HepG2 (cell line): Measurements from ENCODE around the gene MAFB. TPM values are rescaled to one million over a fixed set of nuclear protein-coding genes. Genes with fewer than 3 reads are reported as not detected.

Experiments
- BORCS8-MEF2B ChIP-seq: sonication (generic); formaldehyde crosslinking; IDR thresholded peaks from 2 replicates; pipeline ENCODE4 v1.8.0; 2022; ENCODE audit warnings: mild to moderate bottlenecking, missing genetic modification reagents
- HMGXB4 ChIP-seq, 2 experiments: sonication (generic) in 1 of 2; formaldehyde crosslinking in 1 of 2; IDR thresholded peaks; 2 replicates each; pipeline versions ENCODE4 v1.4.0 to v1.6.1; 2018 to 2020; ENCODE audit warnings: missing genetic modification reagents in 2 of 2, borderline replicate concordance in 1 of 2, low read depth in 1 of 2, mild to moderate bottlenecking in 1 of 2, missing biosample characterization in 1 of 2
- HOMEZ ChIP-seq: IDR thresholded peaks from 2 replicates; pipeline ENCODE4 v1.6.1; 2016; ENCODE audit warnings: low read depth
- MEIS1 ChIP-seq: sonication (generic); formaldehyde crosslinking; IDR thresholded peaks from 2 replicates; pipeline ENCODE4 v1.9.0; 2021; ENCODE audit warnings: mild to moderate bottlenecking, missing genetic modification reagents, moderate library complexity, borderline replicate concordance
- MYC ChIP-seq: sonication (generic); formaldehyde crosslinking; IDR thresholded peaks from 2 replicates; pipeline ENCODE4 v1.9.0; 2021; ENCODE audit warnings: missing genetic modification reagents, borderline replicate concordance
- REST ChIP-seq, 2 experiments: IDR thresholded peaks; 2 replicates each; pipeline ENCODE4 v1.6.1; 2011 to 2012; ENCODE audit warnings: low read length in 2 of 2, borderline replicate concordance in 1 of 2, low read depth in 1 of 2, mild to moderate bottlenecking in 1 of 2, moderate library complexity in 1 of 2
- RFX3 ChIP-seq: IDR thresholded peaks from 2 replicates; pipeline ENCODE4 v1.6.1; 2016; ENCODE audit warnings: missing biosample characterization, missing genetic modification reagents
- SAFB2 ChIP-seq: sonication (generic); formaldehyde crosslinking; IDR thresholded peaks from 2 replicates; pipeline ENCODE4 v1.5.1; 2020; ENCODE audit warnings: missing genetic modification reagents, low read depth, mild to moderate bottlenecking, borderline replicate concordance
- SMAD3 ChIP-seq: sonication (generic); formaldehyde crosslinking; IDR thresholded peaks from 2 replicates; pipeline ENCODE4 v1.4.0; 2020; ENCODE audit warnings: missing genetic modification reagents
- ZMYM3 ChIP-seq: sonication (generic); formaldehyde crosslinking; IDR thresholded peaks from 2 replicates; pipeline ENCODE4 v1.5.1; 2020; ENCODE audit warnings: mild to moderate bottlenecking, missing genetic modification reagents
- ZNF18 ChIP-seq: sonication (generic); formaldehyde crosslinking; IDR thresholded peaks from 2 replicates; pipeline ENCODE4 v1.8.0; 2022; ENCODE audit warnings: mild to moderate bottlenecking, missing genetic modification reagents; ENCODE audit not compliant: insufficient replicate concordance
- ZNF468 ChIP-seq: sonication (generic); formaldehyde crosslinking; IDR thresholded peaks from 2 replicates; pipeline ENCODE4 v1.8.0; 2022; ENCODE audit warnings: mild to moderate bottlenecking, moderate library complexity, missing genetic modification reagents
- ZNF678 ChIP-seq: sonication (generic); formaldehyde crosslinking; IDR thresholded peaks from 2 replicates; pipeline ENCODE4 v1.4.0; 2020; ENCODE audit warnings: mild to moderate bottlenecking, missing genetic modification reagents
- ZNF747 ChIP-seq: sonication (generic); formaldehyde crosslinking; IDR thresholded peaks from 2 replicates; pipeline ENCODE4 v1.8.1; 2023; ENCODE audit warnings: missing genetic modification reagents, mild to moderate bottlenecking, borderline replicate concordance
- polyA plus RNA-seq, 8 experiments: library from polyadenylated mRNA; depleted of rRNA in 3 of 8; stranded (reverse) in 7 of 8; unstranded in 1 of 8; fragments of >200 nt; fragmentation: Illumina TruSeq in 4 of 8; extraction: Trizol in 4 of 8; gene quantifications; 2 replicates each; pipeline versions ENCODE4 v1.2.1 to v1.2.3, GENCODE V29; 2011 to 2016; ENCODE audit warnings: low read depth in 4 of 8, missing spikeins in 1 of 8, mixed read lengths in 1 of 8; ENCODE audit not compliant: insufficient read depth in 1 of 8
- total RNA-seq, 5 experiments: library from RNA; depleted of rRNA; stranded (reverse); fragments of >200 nt; fragmentation: Illumina TruSeq; extraction: Trizol; gene quantifications; 2 replicates each; pipeline ENCODE4 v1.2.3, GENCODE V29; 2016; ENCODE audit warnings: low read depth in 1 of 5
- TF ChIP-seq, protein P1 (sequence below): sonication (generic); formaldehyde crosslinking; IDR thresholded peaks from 2 replicates; pipeline ENCODE4 v1.5.0; 2020; ENCODE audit warnings: mild to moderate bottlenecking, low read depth, missing genetic modification reagents, borderline replicate concordance

MAFB gene
- total and polyA plus RNA-seq, 2 of the 13 experiments (the other 11 are each of a cell fraction or from before 2014, with no cell fraction given), result 0.08 to 0.11 TPM

DNA sequence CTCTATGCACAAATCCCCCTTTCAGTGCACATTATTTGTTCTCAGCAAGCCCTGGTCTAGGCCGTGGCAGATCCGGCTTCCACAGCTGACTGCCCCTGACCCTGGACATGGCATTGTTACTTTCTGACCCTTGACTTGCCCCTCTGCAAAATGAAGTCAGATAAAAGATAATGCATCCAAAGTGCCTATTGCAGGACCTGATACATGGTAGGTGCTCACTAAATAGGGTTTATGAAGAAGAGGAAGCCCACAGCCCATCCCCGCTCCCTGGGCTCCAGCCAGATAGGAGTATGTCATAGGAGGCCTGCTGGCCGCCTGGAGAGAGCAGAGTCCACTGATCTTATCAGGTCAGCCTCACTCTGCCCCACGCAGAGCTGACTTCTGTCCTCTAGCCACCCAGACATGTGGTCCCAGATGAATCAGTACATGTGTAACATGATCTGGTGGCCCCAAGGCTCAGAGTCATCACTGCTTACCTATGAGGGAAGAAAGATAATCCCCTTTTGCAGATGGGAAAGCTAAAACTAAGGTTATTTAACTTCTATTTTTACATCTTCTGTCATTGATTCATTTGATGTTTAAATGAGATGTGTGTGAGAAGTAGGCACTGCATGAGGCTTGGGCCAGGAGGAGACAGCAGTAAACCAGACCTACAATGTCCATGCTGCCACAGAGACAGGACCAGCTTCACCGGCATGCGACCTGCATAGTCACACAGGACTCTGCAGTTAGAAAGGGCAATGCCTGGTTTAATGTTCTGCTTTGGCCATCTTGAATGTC, 20.4 kb downstream of the MAFB start (continued):
- TF ChIP-seq HOMEZ, result peak; percentile 79; the same call in 1 of the 2 replicates
- TF ChIP-seq, protein P1, sequence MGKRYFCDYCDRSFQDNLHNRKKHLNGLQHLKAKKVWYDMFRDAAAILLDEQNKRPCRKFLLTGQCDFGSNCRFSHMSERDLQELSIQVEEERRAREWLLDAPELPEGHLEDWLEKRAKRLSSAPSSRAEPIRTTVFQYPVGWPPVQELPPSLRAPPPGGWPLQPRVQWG (CRISPR knock-in tag), result no peak
- no peak for TF ChIP-seq RFX3 (CRISPR knock-in tag)
- TF ChIP-seq ZNF468 (CRISPR knock-in tag), result no peak
- TF ChIP-seq SMAD3 (CRISPR knock-in tag), result no peak
- TF ChIP-seq MYC (CRISPR knock-in tag), result peak; percentile 94
- no peak for TF ChIP-seq SAFB2 (CRISPR knock-in tag)
- no peak for TF ChIP-seq ZNF678 (CRISPR knock-in tag)
- TF ChIP-seq BORCS8-MEF2B (CRISPR knock-in tag), result peak; percentile 70; the same call in 1 of the 2 replicates
- peak; percentile 68; the same call in 1 of the 2 replicates for TF ChIP-seq ZNF747 (CRISPR knock-in tag)
- TF ChIP-seq ZMYM3, result peak; percentile 96; the same call in 1 of the 2 replicates
- peak in 1 of 2 experiments; percentile 57; a peak in 1 of 4 replicates for TF ChIP-seq HMGXB4 (CRISPR knock-in tag; IDR thresholded peaks at IDR 0.05; ENCODE audit: borderline replicate concordance in 1 of 2, low read depth in 1 of 2)
- TF ChIP-seq MEIS1 (CRISPR knock-in tag), result peak; percentile 73; the same call in 1 of the 2 replicates
- no peak for TF ChIP-seq REST (IDR thresholded peaks at IDR 0.05; ENCODE audit: borderline replicate concordance in 1 of 2, low read depth in 1 of 2, low read length in 2 of 2)
- no peak for TF ChIP-seq ZNF18 (CRISPR knock-in tag)
